Measurements from ENCODE around the gene GTF2H1. TPM values are rescaled to one million over a fixed set of nuclear protein-coding genes. Genes with fewer than 3 reads are reported as not detected.

GTF2H1 gene
- total and polyA plus RNA-seq, 9 of the 15 experiments (the other 6 are each of a cell fraction or from before 2014, with no cell fraction given): 56.9 to 126 (median 92.1) TPM

DNA sequence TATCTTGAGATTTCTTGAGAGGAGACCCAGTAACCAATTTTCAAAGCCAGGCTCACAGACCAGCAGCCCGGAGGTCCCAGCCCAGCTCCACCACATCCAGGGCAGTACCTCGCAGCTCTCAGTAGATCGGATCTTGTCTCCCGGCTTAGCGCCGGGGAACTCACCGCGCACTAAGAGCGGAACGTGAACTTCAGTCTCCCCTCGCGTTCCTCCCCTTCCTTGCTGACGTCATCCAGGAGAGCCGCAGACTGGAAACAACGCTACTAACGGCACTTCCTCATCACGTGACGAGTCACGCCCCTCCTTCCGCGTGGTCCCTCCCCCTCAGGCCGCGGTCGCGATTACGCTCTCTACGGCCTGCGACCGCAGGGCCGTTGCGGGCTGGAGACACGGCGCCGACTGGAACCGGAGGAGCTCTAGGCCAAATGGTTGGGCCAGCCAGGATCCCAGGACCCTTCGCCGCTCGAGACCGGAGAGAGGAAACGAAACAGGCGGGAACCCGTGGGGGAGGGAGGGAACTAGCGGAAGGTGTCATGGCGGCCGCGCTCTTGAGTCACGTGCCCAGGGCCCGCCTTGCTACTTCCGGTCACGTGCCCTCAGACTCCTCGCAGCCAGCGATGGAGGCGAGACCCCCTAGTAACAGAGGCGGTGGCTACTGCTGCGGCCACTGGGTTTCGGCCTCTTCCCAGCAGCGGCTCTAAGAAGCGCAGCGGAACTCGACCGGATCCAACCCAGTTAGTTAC lies at the start of gene GTF2H1, which contains the start of gene HPS5 (continued):
- TF ChIP-seq RBM25 (IDR thresholded peaks at IDR 0.05; ENCODE audit: low read depth, low read length, severe bottlenecking): no peak
- 0 out of 2 replicates have a peak, but pooled peaks have one; percentile 28 for TF ChIP-seq HEY1 (CRISPR knock-in tag; IDR thresholded peaks at IDR 0.05; ENCODE audit: borderline replicate concordance)
- peak; percentile 48 for TF ChIP-seq BRD9 (IDR thresholded peaks at IDR 0.05; ENCODE audit: low read depth, partially characterized antibody)
- peak; percentile 38; the same call in 1 of the 2 replicates for TF ChIP-seq GATA2 (CRISPR knock-in tag; IDR thresholded peaks at IDR 0.05)
- TF ChIP-seq ELF2 (CRISPR knock-in tag; IDR thresholded peaks at IDR 0.05): peak; percentile 98
- peak; percentile 86; the same call in 1 of the 2 replicates for TF ChIP-seq HDAC2 (IDR thresholded peaks at IDR 0.05)
- TF ChIP-seq EP400 (IDR thresholded peaks at IDR 0.05): peak; percentile 100
- peak; percentile 65 for TF ChIP-seq CCNT2 (IDR thresholded peaks at IDR 0.05; ENCODE audit: borderline replicate concordance, extremely low read depth, insufficient read length, low read depth, low read length)
- TF ChIP-seq PURB (CRISPR knock-in tag; IDR thresholded peaks at IDR 0.05; ENCODE audit: low read depth): no peak
- TF ChIP-seq ZNF699 (CRISPR knock-in tag; IDR thresholded peaks at IDR 0.05; ENCODE audit: insufficient replicate concordance): no peak
- peak; percentile 97 for TF ChIP-seq RB1 (IDR thresholded peaks at IDR 0.05; ENCODE audit: low read depth)
- no peak for TF ChIP-seq FOXJ3 (CRISPR knock-in tag; IDR thresholded peaks at IDR 0.05)
- TF ChIP-seq, protein P1, sequence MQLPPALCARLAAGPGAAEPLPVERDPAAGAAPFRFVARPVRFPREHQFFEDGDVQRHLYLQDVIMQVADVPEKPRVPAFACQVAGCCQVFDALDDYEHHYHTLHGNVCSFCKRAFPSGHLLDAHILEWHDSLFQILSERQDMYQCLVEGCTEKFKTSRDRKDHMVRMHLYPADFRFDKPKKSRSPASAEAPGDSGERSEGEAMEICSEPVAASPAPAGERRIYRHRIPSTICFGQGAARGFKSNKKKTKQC (CRISPR knock-in tag; IDR thresholded peaks at IDR 0.05): peak; percentile 96
- TF ChIP-seq SIN3B (IDR thresholded peaks at IDR 0.05; ENCODE audit: low read depth): peak; percentile 88
- TF ChIP-seq, protein P2, sequence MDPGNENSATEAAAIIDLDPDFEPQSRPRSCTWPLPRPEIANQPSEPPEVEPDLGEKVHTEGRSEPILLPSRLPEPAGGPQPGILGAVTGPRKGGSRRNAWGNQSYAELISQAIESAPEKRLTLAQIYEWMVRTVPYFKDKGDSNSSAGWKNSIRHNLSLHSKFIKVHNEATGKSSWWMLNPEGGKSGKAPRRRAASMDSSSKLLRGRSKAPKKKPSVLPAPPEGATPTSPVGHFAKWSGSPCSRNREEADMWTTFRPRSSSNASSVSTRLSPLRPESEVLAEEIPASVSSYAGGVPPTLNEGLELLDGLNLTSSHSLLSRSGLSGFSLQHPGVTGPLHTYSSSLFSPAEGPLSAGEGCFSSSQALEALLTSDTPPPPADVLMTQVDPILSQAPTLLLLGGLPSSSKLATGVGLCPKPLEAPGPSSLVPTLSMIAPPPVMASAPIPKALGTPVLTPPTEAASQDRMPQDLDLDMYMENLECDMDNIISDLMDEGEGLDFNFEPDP (CRISPR knock-in tag; IDR thresholded peaks at IDR 0.05): 0 out of 2 replicates have a peak, but pooled peaks have one; percentile 50
- TF ChIP-seq, protein P3, sequence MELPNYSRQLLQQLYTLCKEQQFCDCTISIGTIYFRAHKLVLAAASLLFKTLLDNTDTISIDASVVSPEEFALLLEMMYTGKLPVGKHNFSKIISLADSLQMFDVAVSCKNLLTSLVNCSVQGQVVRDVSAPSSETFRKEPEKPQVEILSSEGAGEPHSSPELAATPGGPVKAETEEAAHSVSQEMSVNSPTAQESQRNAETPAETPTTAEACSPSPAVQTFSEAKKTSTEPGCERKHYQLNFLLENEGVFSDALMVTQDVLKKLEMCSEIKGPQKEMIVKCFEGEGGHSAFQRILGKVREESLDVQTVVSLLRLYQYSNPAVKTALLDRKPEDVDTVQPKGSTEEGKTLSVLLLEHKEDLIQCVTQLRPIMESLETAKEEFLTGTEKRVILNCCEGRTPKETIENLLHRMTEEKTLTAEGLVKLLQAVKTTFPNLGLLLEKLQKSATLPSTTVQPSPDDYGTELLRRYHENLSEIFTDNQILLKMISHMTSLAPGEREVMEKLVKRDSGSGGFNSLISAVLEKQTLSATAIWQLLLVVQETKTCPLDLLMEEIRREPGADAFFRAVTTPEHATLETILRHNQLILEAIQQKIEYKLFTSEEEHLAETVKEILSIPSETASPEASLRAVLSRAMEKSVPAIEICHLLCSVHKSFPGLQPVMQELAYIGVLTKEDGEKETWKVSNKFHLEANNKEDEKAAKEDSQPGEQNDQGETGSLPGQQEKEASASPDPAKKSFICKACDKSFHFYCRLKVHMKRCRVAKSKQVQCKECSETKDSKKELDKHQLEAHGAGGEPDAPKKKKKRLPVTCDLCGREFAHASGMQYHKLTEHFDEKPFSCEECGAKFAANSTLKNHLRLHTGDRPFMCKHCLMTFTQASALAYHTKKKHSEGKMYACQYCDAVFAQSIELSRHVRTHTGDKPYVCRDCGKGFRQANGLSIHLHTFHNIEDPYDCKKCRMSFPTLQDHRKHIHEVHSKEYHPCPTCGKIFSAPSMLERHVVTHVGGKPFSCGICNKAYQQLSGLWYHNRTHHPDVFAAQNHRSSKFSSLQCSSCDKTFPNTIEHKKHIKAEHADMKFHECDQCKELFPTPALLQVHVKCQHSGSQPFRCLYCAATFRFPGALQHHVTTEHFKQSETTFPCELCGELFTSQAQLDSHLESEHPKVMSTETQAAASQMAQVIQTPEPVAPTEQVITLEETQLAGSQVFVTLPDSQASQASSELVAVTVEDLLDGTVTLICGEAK (IDR thresholded peaks at IDR 0.05): peak; percentile 94
- TF ChIP-seq, protein P3 (CRISPR knock-in tag; IDR thresholded peaks at IDR 0.05): no peak

All from K562 (cell line).